Femur (tissue), 1 donor: Measurements from ENCODE around the gene SPATA20.

Source experiments
- DNase-seq: peaks from one replicate; pipeline ENCODE4 v3.0.0-alpha.2; 2017

SPATA20 gene

DNA sequence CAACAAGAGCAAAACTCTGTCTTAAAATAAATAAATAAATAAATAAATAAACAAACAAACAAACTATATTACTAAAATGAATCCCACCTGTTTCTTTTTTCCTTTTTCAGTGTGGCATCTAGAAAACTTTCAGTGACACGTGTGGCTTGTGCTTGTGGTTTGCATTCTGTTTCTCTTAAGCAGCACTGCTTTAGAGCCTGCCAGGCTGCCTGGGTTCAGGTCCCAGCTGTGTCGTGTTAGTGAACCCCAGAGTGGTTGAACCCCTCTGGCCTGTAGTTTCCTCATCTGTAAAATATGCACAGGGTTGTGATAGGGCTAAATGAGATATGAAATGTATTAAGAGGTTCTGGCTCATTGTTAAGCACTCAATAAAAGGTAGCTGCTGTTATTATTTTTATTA, 26.5 kb upstream of the SPATA20 start:
- DNase-seq, result no peak

DNA sequence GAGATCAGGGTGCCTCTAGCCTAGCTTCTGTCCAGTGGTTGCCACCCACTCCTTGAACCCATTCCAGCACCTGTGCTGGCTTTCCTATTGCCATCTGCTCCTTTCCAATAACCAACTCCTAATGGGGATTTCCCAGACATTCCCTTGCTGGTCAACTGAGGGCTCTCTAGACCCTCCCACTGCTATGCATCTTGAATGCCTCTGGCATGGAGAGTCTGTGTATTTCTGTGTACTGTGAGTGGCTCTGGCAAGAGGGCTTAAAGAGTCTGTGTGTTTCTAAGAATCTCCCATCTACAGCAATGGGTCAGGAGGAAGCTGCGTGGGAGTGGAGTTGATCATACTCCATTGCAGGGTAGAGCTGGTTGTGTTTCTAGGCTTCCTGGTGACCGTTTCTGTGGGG, 25.5 kb upstream of the SPATA20 start:
- no peak for DNase-seq

DNA sequence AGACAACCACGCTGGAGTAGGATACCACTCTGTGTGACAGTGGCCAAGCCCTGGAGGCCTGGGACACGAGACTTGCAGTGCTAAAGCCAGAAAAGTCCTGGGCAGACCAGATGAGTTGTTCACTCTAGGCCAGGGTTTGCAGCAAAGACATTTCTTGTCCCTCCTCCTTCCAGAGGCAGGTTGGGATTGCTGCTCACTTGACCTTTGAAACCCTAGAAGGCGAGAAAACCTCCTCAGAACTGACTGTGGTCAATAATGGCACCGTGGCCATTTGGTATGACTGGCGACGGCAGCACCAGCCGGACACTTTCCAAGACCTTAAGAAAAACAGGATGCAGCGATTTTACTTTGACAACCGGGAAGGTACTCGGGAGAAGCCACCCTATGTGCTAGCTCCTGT, 24.2 kb upstream of the SPATA20 start:
- no peak for DNase-seq

GRCh38 chr17:50523208-50523607, 23.8 kb upstream of the SPATA20 start:
- no peak for DNase-seq

DNA sequence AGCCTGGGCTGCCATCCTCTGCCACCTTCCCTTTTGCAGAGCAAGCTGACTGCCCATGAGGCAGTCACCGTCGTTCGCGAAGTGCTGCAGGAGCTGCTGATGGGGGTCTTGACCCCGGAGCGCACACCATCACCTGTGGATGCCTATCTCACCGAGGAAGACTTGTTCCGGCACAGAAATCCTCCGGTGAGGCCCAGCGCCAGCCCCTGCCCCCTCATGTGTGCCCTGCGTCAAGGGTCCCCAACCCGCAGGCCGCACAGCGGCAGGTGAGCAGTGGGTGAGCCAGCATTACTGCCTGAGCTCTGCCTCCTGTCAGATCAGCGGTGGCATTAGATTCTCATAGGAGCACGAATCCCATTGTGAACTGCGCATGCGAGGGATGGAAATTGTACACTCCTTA, 22.1 kb upstream of the SPATA20 start:
- DNase-seq, result no peak

GRCh38 chr17:50527155-50527762, 19.7 kb upstream of the SPATA20 start:
- DNase-seq, result no peak

DNA sequence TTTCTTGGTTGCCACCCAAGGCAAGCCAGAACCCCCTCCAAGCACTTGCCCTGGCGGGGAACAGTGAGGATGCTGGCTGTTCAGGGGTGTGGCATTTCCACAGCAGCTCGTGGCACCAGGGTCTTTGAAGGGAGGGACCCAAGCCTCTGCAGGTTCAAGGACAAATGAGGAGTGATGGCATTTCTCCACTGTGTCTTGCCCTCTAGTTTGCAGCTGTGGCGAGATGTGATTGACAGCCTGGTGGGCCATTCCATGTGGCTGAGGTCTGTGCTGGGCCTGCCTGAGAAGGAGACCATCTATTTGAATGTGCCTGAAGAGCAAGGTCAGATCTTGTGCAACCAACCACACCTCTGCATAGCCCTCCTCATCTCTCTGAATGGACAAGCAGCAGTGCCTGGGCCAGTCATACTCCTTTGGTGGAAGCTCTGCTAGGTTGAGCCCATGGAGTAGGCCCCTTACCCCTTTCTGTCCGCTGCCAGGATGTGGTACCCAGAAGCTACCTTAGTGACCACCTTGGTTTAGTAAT, 19.0 kb upstream of the SPATA20 start:
- no peak for DNase-seq

- no peak for DNase-seq
Measured at GRCh38 chr17:50529849-50530248, 17.1 kb upstream of the SPATA20 start.

GRCh38 chr17:50531428-50532025, 15.4 kb upstream of the SPATA20 start:
- no peak for DNase-seq

- DNase-seq, result no peak
Measured at GRCh38 chr17:50532452-50533024, 14.4 kb upstream of the SPATA20 start, which contains the start of gene EPN3. TSS of gene EPN3 (plus strand) at chr17:50532735. CDS start at chr17:50536557, 3,822 bp downstream.

GRCh38 chr17:50533185-50533584, 13.8 kb upstream of the SPATA20 start:
- no peak for DNase-seq

GRCh38 chr17:50533720-50534148, 13.2 kb upstream of the SPATA20 start:
- DNase-seq, result peak; percentile 76

DNA sequence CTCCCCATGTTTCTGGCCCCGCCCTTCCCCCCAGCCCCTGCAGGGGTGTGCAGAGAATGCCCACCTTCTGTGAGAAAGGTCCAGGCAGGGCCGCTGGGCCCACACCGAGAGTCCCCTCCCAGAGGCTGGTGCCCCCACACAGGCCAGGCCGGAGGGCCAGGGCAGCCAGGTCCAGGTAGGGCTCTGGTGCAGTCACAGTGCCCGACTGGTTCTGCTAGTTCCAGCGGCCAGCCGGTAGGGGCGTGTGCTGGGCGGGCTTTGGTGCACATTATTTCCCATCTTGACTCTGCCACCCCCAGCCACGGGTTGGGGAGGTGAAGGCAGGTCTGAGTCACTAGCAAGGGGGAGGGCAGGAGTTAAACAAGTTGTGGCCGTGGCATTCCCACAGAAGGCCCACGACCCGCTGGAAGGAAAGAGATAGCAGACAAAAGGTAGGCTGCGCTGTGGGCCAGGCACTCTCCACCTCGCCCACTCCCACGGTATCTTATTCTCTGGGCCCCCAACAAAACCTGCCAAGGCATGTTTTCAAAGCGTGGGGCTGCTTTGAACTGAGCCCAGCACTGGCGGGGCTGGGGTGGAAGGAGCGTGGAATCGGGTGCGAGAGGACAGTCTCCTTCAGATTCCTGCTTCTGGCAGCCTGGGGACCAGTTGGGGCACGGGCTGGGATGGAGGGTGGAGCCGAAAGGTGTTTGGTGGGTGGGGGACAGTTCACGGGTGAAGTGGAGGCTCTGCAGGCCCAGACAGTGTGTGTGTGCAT, 12.6 kb upstream of the SPATA20 start:
- DNase-seq, result no peak

DNA sequence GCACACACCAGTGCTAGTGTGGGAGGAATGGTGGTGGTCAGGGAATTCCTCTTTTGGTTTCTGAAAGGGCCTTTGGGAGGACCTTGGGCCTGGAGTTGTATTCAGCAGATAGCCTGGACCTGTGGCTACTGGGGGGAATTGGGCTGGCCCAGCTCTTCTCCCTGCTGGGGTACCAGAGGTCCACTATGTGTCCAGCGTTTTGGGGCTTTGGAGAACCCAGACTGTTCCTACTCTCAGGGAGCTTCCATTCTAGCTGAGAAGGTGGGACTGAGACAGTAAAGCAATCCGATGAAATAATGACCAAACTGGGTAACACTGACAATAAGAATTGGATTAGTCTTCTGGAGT, 12.0 kb upstream of the SPATA20 start:
- DNase-seq, result no peak

DNA sequence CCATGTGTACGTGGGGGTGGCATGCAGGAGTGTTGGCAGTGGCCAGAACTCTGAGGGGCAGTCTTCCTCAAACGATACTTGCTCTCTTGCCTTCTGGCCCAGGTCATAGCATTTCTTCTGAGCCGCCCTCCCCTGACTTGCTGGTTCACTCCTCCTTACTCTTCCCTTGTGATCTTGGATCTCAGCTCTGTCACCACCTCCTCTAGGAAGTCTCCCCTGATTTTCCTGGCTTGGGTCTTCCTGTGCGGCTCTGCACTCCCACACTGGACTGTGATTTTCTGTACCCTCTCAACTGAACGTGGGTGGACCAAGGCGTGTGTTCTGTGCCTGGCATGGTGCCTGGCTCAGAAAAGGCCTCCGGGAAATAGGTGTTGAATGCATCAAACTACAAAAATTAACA, 11.6 kb upstream of the SPATA20 start:
- no peak for DNase-seq

- no peak for DNase-seq
Measured at GRCh38 chr17:50536683-50537646, 10.0 kb upstream of the SPATA20 start.

DNA sequence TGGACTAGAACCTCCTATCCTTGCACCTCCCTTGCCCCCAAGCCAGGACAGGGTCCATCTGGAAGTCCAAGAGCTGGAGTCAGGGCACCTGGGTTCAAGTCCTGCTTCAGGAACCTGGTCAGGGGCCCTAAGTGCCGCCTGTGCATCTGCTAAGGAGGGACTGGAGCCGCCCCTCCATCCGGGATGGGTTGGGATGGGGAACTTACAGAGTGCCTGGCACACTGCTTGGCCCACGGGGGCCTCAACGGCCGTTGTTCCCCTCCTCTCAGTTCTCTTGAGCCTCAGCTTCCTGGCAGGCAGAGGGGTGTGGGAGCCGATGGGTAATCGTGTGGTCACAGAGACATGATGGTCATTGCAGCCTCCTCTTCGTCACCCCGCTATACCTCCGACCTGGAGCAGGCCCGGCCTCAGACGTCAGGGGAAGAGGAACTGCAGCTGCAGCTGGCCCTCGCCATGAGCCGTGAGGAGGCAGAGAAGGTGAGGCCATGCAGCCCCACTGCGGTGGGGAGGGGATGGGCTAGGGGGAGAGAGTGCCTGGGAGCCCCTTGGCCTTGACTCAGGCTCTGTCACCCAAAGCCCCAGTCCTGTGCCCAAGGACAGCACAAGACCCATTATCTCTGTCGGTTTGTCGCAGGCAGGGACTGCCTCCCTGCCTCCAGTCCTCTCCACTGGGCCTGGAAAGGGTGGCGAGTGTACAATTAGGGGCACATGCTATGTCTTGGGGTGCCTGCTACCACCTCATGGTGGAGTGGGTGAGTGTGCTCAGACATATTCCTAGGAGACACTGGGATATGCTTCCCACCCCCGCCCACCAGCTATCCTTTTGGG, 9.0 kb upstream of the SPATA20 start:
- DNase-seq, result no peak

GRCh38 chr17:50538549-50539410, 8.2 kb upstream of the SPATA20 start:
- DNase-seq, result no peak

DNA sequence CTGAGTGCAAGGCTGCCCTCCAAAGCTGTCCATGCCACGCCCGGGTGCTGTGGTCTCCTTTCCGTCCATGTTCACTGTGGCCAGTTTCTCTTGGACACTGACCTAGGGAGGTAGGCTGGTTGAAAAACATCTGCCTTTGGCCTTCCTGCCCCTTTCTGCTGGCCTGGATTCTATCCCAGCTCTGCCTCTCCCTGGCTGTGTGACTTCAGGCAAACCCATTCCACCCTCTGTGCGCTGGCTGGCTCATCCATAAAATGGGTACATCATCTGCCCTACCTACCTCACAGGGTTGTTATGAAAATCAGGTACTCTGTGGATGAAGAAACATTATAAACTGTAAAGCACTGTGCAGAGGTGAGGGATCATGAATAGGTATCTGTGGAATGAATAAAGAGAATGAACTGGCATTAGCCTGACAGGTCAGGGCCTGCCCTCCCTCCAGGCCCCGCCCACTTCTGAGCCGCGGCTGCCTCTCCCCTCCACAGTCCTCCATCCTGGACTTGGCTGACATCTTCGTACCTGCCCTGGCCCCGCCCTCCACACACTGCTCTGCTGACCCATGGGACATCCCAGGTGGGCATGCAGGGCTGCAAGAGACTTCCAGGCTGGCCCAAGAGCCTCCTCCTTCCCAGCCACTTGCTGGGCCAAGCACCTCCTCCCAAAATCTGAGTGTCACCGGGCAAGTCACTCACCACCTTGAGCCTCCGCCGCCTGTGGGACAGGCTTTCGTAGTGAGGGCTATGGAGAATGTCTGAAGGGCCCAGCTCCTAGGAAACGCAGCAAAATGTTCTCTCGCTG, 7.0 kb upstream of the SPATA20 start:
- no peak for DNase-seq
